ENCODE measurements around the gene NPW.

NPW gene

DNA sequence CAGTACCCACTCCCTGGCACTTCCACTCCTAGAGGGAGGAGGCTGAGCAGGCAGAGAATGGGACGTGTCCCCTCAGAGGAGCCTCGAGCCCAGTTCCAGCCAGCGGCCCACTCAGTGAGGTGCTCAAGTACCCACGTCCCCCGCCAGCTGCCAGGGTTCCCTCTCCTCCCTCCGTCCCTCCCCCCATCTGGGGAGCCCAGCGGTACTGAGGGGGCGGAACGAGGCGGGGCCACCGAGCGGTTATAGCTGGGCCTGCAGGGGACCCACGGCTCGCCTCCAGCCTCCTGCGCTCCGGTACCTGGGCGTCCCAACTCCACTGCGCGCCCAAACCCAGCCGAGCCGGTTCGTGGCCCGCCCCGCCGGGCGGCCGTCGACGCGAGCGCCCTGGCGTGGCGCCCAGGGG, at the start of gene NPW:
TSS of gene NPW (plus strand) at position 268 of the 403 bp plus-strand sequence.
- no peak for DNase-seq (ENCODE audit: low spot score)

DNA sequence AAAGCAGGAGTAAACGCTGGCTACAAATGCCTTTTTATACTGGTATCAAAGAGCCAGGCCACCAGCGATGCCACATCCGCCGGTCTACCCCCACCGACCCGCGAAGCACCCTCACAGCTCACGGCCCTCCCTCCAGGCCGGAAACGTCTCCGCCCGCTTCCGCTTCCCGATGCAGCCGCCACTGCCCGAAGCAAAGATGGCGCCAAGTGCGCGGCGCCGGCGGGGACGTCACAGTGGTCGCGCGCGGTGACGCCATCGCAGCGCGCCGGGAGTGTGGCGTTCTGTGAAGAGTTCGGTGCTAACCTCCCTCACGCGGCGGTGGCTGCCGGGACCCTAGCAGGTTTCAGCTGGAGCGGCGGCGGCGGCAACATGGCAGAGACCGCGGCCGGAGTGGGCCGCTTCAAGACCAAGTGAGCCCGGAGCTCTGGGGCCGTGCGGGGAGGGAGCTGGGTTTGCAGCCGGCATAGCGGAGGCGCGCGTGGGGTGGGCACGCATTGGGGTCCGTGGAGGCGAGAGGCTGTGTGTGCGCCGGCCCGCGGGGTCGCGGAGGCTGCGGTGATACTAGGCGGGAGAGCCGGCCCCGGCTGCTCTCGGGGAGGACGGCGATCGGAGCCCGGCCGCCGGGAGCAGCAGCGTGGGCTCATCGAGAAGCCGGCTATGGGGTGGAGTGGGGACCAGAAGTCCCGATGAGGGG, 47.6 kb upstream of the NPW start, which contains the start of gene TBL3:
TSS of gene TBL3 (plus strand) at position 258 of the 694 bp plus-strand sequence. CDS start at position 370, 112 bp downstream.
- peak; percentile 96 for DNase-seq (ENCODE audit: low spot score)

GRCh38 chr16:1972490-1972877, 47.1 kb upstream of the NPW start:
- no peak for DNase-seq (ENCODE audit: low spot score)

- no peak for DNase-seq (ENCODE audit: low spot score)
These were observed 46.0 kb upstream of the NPW start for GRCh38 chr16:1973461-1974156.

DNA sequence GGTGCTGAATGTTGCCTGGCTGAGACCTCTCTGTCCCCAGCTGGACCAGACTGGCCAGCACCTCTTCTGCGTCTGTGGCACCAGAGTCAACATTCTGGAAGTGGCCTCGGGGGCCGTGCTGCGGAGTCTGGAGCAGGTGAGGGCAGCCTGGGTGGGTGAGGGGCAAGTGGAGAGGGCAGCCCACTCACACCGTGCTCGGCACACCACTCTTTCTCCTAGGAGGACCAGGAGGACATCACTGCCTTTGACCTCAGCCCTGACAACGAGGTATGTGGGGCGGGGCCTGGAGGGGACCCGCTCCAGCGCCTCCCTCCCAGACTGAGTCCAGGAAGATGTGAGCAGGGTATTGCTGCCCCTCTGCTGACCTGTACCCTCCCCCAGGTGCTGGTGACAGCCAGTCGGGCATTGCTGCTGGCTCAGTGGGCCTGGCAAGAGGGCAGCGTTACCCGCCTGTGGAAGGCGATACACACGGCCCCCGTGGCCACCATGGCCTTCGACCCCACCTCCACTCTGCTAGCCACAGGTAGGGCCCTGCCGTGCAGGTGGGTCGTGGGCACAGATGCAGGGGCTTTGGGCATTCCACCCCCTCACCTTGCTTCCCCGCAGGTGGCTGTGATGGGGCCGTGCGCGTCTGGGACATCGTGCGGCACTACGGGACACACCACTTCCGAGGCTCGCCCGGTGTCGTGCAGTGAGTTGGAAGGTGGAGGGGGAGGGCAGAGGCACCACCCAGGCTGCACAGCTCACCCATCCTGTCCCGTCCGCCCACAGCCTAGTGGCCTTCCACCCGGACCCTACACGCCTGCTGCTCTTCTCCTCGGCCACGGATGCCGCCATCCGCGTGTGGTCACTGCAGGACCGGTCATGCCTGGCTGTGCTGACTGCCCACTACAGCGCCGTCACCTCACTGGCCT, 45.2 kb upstream of the NPW start:
- DNase-seq (ENCODE audit: low spot score), result no peak

GRCh38 chr16:1975432-1976215, 44.0 kb upstream of the NPW start:
- DNase-seq (ENCODE audit: low spot score), result no peak

DNA sequence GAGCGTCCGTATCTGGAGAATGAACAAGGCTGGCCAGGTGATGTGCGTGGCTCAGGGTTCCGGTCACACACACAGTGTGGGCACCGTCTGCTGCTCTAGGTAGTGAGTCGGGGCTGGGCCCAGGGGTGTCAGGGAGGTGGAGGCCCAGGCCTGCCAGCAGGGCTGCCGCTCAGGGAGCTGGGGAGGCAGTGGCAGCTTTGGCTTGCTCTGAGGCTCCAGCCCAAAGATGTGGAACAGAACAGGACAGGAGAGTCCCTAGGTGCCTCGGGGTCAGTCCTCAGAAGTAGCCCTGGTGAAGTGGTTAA, 43.4 kb upstream of the NPW start:
- no peak for DNase-seq (ENCODE audit: low spot score)

GRCh38 chr16:1976951-1977874, 42.4 kb upstream of the NPW start:
- DNase-seq (ENCODE audit: low spot score), result no peak

DNA sequence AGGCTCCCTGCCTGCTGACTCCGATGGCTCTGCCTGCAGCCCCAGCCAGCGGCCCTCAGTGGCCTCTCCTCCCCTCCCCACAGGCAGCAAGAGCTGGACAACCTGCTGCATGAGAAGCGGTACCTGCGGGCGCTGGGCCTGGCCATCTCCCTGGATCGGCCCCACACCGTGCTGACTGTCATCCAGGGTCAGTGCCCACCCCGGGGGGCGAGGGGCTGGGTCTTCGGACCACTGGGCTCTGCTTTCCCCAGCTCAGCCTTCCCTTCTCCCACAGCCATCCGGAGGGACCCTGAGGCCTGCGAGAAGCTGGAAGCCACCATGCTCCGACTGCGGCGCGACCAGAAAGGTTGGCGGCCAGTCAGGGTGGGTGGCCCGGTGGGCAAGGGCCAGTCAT, 41.7 kb upstream of the NPW start:
- DNase-seq (ENCODE audit: low spot score), result no peak

DNA sequence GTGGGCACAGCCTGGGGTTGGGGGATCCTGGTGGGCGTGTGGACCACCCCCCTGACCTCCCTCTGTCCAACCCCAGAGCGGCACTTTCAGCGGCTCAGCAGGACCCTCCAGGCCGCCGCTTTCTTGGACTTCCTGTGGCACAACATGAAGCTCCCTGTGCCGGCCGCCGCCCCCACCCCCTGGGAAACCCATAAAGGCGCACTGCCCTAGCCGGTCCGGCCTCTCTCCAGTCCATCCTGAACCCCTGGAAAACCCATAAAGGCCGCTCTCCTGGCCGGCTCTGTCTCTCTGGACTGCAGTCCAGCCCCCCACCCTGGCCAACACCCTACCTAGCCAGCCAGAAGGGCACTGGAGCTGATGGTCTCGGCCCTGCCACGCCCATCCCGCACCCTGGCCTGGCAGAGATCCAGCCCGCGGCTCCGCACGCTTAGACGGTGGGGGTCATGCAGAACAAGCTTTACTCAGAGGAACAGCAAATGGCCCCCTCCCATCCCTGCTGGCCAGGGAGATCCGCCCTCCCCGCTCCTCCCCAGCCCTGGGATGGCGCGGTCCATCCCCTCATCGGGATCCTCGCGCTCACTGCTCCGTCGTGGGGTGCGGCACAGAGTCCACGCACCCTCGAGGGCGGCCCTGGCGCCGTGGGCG, 41.0 kb upstream of the NPW start:
- DNase-seq (ENCODE audit: low spot score), result no peak

DNA sequence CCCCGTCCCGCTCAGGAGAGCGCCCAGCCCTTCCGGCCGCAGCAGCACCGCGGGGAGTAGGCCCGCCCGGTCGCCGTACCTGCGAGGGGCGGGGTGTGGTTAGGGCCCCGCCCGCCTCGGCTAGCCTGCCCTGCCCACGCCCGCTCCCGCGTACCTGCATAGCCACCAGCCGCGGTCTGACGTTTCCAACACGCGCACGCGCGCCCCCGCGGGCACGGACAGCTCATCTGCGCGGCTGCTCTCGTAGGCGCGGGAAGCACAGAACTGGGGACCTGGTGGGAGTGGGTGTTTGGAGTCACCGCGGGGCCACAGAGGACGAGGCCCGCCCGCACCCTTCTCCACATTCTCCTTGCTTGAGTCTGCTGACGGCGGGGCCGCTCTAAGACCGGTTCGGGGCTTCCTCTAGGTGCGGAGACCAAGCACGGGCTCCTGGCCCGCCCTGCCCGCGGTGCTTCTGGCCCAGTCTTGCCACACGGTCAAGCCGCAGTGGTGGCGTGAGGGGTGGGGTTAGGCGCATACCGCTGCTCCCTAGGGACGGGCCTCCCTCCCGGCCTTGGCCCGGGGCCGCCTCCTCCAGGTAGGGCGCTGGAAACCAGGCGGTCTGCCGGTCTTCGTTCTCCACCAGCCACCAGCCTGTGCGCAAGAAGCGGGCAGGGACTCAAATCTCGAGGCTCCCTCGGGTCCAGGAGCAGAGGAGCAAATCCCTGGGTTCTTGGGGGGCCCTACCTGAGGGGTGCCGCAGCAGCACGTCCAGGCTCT, 40.1 kb upstream of the NPW start:
- no peak for DNase-seq (ENCODE audit: low spot score)

GRCh38 chr16:1980030-1980769, 39.4 kb upstream of the NPW start:
- no peak for DNase-seq (ENCODE audit: low spot score)

DNA sequence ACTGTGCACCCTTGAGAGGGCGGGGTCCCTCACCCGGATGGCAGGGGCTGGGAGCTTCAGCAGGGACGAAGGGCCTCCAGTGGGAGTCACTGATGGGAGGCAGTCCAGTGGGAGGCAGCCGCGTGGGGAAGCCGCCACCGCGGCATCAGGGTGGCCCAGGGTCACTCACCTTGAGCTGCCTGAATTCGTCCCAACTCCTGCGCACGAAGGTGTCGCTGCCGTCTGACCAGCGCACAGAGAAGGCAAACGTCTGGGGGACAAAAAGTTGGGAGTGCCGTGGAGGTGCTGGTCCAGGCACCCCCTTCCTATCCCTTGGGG, 38.9 kb upstream of the NPW start:
- DNase-seq (ENCODE audit: low spot score), result no peak

GRCh38 chr16:1981398-1981836, 38.2 kb upstream of the NPW start, which contains the start of gene NOXO1:
Gene NOXO1, minus strand, starts transcription at chr16:1981469. Its CDS starts 290 bp downstream, at chr16:1981179.
- DNase-seq (ENCODE audit: low spot score), result no peak

- DNase-seq (ENCODE audit: low spot score), result no peak
These were observed 37.6 kb upstream of the NPW start for GRCh38 chr16:1982013-1982433.

GRCh38 chr16:1982991-1983543, 36.5 kb upstream of the NPW start:
- no peak for DNase-seq (ENCODE audit: low spot score)

GRCh38 chr16:1983544-1984346, 35.8 kb upstream of the NPW start, which contains the start of gene GFER:
Gene GFER, plus strand, starts transcription at chr16:1984193. Its CDS starts 26 bp downstream, at chr16:1984219.
- peak; percentile 98 for DNase-seq (ENCODE audit: low spot score)
